CD14-positive monocyte (primary cell): Measurements from ENCODE around the gene PDZRN3. TPM values are rescaled to one million over a fixed set of nuclear protein-coding genes. Genes with fewer than 3 reads are reported as not detected.
A peak's percentile ranks its signal among the peaks of the same experiment; 100 is the strongest.

Experiments used
- DNase-seq, 3 donors: peaks; one replicate each; pipeline ENCODE4 v3.0.0-alpha.2; 2011 to 2022
- H2AFZ ChIP-seq: 2 replicates; pipeline ENCODE4 v1.6.0; 2012; ENCODE audit warnings: mild to moderate bottlenecking, low read depth, low read length, inconsistent platforms; ENCODE audit not compliant: insufficient read depth, poor library complexity, severe bottlenecking
- H3K27ac ChIP-seq, 2 donors: 1 replicate in 1 of 2; 2 replicates in 1 of 2; pipeline ENCODE4 v1.5.1; 2012 to 2013; ENCODE audit warnings: low read length in 2 of 2, control low read depth in 1 of 2, inconsistent platforms in 1 of 2, low read depth in 1 of 2, mild to moderate bottlenecking in 1 of 2
- H3K27me3 ChIP-seq, 2 donors: one replicate each; pipeline versions ENCODE4 v1.6.0 to v1.6.1; 2011 to 2013; ENCODE audit warnings: low read length in 2 of 2; ENCODE audit not compliant: control insufficient read depth in 2 of 2, insufficient read depth in 2 of 2
- H3K36me3 ChIP-seq, 2 donors: replicated peaks in 1 of 2; 1 replicate in 1 of 2; 2 replicates in 1 of 2; pipeline versions ENCODE4 v1.5.1 to v1.6.1; 2012 to 2013; ENCODE audit warnings: low read length in 2 of 2, control low read depth in 1 of 2, inconsistent platforms in 1 of 2, mild to moderate bottlenecking in 1 of 2; ENCODE audit not compliant: insufficient read depth in 2 of 2, control insufficient read depth in 1 of 2
- H3K4me1 ChIP-seq, 2 donors: 1 replicate in 1 of 2; 2 replicates in 1 of 2; pipeline versions ENCODE4 v1.5.1 to v1.6.1; 2012 to 2013; ENCODE audit warnings: low read length in 2 of 2, control low read depth in 1 of 2, inconsistent platforms in 1 of 2, mild to moderate bottlenecking in 1 of 2, moderate library complexity in 1 of 2; ENCODE audit not compliant: insufficient read depth in 2 of 2, control insufficient read depth in 1 of 2
- H3K4me2 ChIP-seq: replicated peaks from 2 replicates; pipeline ENCODE3; 2012; ENCODE audit warnings: low read length, moderate library complexity, mild to moderate bottlenecking; ENCODE audit not compliant: poor library complexity, severe bottlenecking; ENCODE audit errors: extremely low read depth
- H3K4me3 ChIP-seq, 3 experiments: fragments of 200-600 bp in 1 of 3; sonication (generic) in 1 of 3; replicated peaks in 1 of 3; 1 replicate in 2 of 3; 2 replicates in 1 of 3; pipeline ENCODE4 v1.5.1; 2011 to 2013; ENCODE audit warnings: low read length in 3 of 3, mild to moderate bottlenecking in 3 of 3, control low read depth in 2 of 3, low read depth in 2 of 3, inconsistent platforms in 1 of 3, moderate library complexity in 1 of 3
- H3K79me2 ChIP-seq: 2 replicates; pipeline ENCODE4 v1.6.0; 2012; ENCODE audit warnings: mild to moderate bottlenecking, control low read depth, inconsistent platforms, low read length, moderate library complexity; ENCODE audit not compliant: insufficient read depth
- H3K9ac ChIP-seq: 2 replicates; pipeline ENCODE4 v1.6.0; 2017; ENCODE audit warnings: low read length, mild to moderate bottlenecking; ENCODE audit not compliant: insufficient read depth, poor library complexity, severe bottlenecking
- H3K9me3 ChIP-seq, 2 donors: replicated peaks in 1 of 2; 1 replicate in 1 of 2; 2 replicates in 1 of 2; pipeline versions ENCODE4 v1.5.1 to v1.6.1; 2012 to 2013; ENCODE audit warnings: low read length in 2 of 2, control low read depth in 1 of 2; ENCODE audit not compliant: control insufficient read depth in 1 of 2, insufficient read depth in 1 of 2
- H4K20me1 ChIP-seq: 2 replicates; pipeline ENCODE4 v1.6.0; 2012; ENCODE audit warnings: mild to moderate bottlenecking, low read length, control low read depth, moderate library complexity; ENCODE audit not compliant: insufficient read depth
- H3K27ac Mint-ChIP-seq, 7 donors: one replicate each; pipeline ENCODE4 v1.8.0; 2020; ENCODE audit warnings: mild to moderate bottlenecking in 7 of 7, mixed read lengths in 7 of 7, moderate library complexity in 6 of 7, inconsistent platforms in 2 of 7
- H3K27me3 Mint-ChIP-seq, 3 donors: one replicate each; pipeline ENCODE4 v1.8.0; 2021 to 2022; ENCODE audit warnings: low read depth in 3 of 3, mild to moderate bottlenecking in 3 of 3, mixed read lengths in 3 of 3, moderate library complexity in 3 of 3, inconsistent platforms in 1 of 3
- H3K36me3 Mint-ChIP-seq, 2 donors: one replicate each; pipeline ENCODE4 v1.8.0; 2020; ENCODE audit warnings: mixed read lengths in 2 of 2, inconsistent platforms in 1 of 2, mild to moderate bottlenecking in 1 of 2
- H3K4me1 Mint-ChIP-seq: one replicate; pipeline ENCODE4 v1.8.0; 2020; ENCODE audit warnings: mild to moderate bottlenecking, mixed read lengths
- H3K4me3 Mint-ChIP-seq, 2 donors: one replicate each; pipeline ENCODE4 v1.8.0; 2020; ENCODE audit warnings: mild to moderate bottlenecking in 2 of 2, mixed read lengths in 2 of 2, moderate library complexity in 1 of 2
- H3K9me3 Mint-ChIP-seq, 7 donors: one replicate each; pipeline ENCODE4 v1.8.0; 2020 to 2022; ENCODE audit warnings: mixed read lengths in 7 of 7, mild to moderate bottlenecking in 6 of 7, moderate library complexity in 6 of 7, inconsistent platforms in 2 of 7
- WGBS: methylation state at CpG from one replicate; pipeline ENCODE4 v1.1.5; 2013; ENCODE audit warnings: missing lambda C conversion rate; ENCODE audit not compliant: insufficient coverage; 5-methylcytosine and 5-hydroxymethylcytosine counted together
- intact Hi-C, 2 donors: fragments of 100-400 bp; cut with micrococcal nuclease; formaldehyde crosslinking; loops; one replicate each; pipeline versions ENCODE4 v1.15.0 to v1.15.1; 2023
- polyA plus RNA-seq, 3 donors: library from polyadenylated mRNA; depleted of rRNA in 1 of 3; unstranded in 2 of 3; stranded (reverse) in 1 of 3; fragments of 300-500 nt in 2 of 3; fragments of >200 nt in 1 of 3; fragmentation: Illumina TruSeq in 2 of 3; gene quantifications; 1 replicate in 2 of 3; 2 replicates in 1 of 3; pipeline ENCODE4 v1.2.3, GENCODE V29; 2012 to 2021
- TF ChIP-seq, protein P1 (sequence below): fragments of 200-600 bp; IDR thresholded peaks from one replicate; pipeline ENCODE4 v1.8.0; 2022; ENCODE audit warnings: antibody characterized with exemption, mild to moderate bottlenecking

Gene PDZRN3
- polyA plus RNA-seq, 3 donors, result not detected

DNA sequence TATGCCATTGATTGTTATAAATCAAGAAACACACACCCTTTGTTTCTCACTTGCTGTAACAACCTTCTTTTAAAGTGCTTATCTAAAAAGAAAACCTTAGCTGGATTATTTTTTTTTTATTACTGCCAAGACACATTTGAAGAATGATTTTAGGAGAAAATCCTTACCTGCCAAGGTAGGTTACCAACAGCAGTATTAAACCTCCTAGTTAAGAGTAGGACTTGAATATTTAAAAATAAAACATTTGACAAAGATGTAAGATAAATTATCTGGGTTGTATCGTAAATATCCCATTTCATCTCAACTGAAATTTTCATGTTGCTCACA is 192.1 kb downstream of the PDZRN3 start:
- Histone ChIP-seq H3K27ac (no peak overlapping the region), H3K9ac (no peak overlapping the region), H3K27me3 (no peaks in the 10 kb centered on the region), H3K4me2 (no peak overlapping the region), H3K4me1 (no peaks in the 10 kb centered on the region), H3K4me3 (no peak overlapping the region), H3K9me3 (no peaks in the 10 kb centered on the region), H2AFZ (no peak overlapping the region), H3K79me2 (no peaks in the 10 kb centered on the region), H4K20me1 (no peaks in the 10 kb centered on the region), H3K36me3 (no peaks in the 10 kb centered on the region)
- no peak for DNase-seq
- TF ChIP-seq, protein P1, sequence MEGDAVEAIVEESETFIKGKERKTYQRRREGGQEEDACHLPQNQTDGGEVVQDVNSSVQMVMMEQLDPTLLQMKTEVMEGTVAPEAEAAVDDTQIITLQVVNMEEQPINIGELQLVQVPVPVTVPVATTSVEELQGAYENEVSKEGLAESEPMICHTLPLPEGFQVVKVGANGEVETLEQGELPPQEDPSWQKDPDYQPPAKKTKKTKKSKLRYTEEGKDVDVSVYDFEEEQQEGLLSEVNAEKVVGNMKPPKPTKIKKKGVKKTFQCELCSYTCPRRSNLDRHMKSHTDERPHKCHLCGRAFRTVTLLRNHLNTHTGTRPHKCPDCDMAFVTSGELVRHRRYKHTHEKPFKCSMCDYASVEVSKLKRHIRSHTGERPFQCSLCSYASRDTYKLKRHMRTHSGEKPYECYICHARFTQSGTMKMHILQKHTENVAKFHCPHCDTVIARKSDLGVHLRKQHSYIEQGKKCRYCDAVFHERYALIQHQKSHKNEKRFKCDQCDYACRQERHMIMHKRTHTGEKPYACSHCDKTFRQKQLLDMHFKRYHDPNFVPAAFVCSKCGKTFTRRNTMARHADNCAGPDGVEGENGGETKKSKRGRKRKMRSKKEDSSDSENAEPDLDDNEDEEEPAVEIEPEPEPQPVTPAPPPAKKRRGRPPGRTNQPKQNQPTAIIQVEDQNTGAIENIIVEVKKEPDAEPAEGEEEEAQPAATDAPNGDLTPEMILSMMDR, result peak; percentile 41
- Mint-ChIP-seq H3K4me3 (no peak overlapping the region), H3K27me3 (peaks cover 2 to 9% (median 3%) of the 10 kb centered on the region in 3 donors), H3K36me3 (no peaks in the 10 kb centered on the region), H3K27ac (no peak overlapping the region), H3K9me3 (no peaks in the 10 kb centered on the region), H3K4me1 (no peaks in the 10 kb centered on the region)
- intact Hi-C loops, result loop anchor here (5.0 kb wide), 1 partner anchor 330 kb away; no protein-coding TSS in a partner anchor
- no CpG with 5 or more reads among the region's 1 CpG for WGBS

DNA sequence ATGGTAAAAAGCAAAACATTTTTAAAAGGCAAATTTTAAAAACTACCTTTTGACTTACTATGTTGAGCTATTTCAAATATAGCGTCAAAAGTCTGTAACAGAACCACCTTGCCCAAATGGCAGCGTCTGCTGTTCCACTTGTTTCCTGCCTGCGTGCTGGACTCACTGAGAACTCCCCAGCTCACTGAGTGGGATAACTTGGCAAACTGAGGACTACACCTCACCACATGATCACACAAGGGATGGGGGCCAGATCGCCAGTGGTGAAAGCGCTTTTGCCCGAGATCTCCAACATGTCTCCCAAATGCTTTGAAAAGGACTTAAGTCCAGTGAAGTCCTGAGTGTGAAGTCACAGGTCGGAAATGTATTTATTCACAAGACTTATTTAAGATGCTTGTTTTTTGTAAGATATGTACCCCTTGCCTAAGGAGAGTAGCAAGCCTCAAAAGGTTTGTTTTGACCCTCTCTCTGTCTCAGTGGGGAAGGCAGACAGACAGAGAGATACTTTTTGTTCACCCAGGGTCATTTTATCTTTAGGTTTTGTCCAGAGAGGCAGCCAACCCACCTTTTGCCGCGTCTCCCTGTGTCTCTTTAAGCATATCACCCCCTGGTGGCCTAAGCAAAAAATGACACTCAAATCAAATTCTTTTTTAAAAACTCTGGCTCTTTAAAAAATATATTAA is 192.6 kb downstream of the PDZRN3 start:
- TF ChIP-seq, protein P1, result peak; percentile 78
- Histone ChIP-seq H3K36me3 (no peaks in the 10 kb centered on the region), H3K4me1 (no peaks in the 10 kb centered on the region), H3K4me2 (no peak overlapping the region), H3K27me3 (no peaks in the 10 kb centered on the region), H3K4me3 (no peak overlapping the region), H3K27ac (no peak overlapping the region), H3K9me3 (no peaks in the 10 kb centered on the region), H3K79me2 (no peaks in the 10 kb centered on the region), H2AFZ (no peak overlapping the region), H3K9ac (no peak overlapping the region), H4K20me1 (no peaks in the 10 kb centered on the region)
- no peak overlapping the region for H3K4me3 Mint-ChIP-seq
- no peak overlapping the region for H3K27ac Mint-ChIP-seq
- peaks cover 2 to 13% (median 3%) of the 10 kb centered on the region in 3 donors for H3K27me3 Mint-ChIP-seq
- intact Hi-C loops, result loop anchor here (5.0 kb wide), 1 partner anchor 330 kb away; no protein-coding TSS in a partner anchor
- no peaks in the 10 kb centered on the region for H3K4me1 Mint-ChIP-seq
- DNase-seq, result peak in 2 of 3 donors; percentile 7 to 9
- H3K9me3 Mint-ChIP-seq, result no peaks in the 10 kb centered on the region
- 71% methylated on average over 6 of the region's 9 CpGs for WGBS
- H3K36me3 Mint-ChIP-seq, result no peaks in the 10 kb centered on the region
